NCI-H1417 treated with DMSO at 0.1 percent for 48 hours (cell line): ENCODE results near the gene S100A6.
"Not testable (repeated sequence)": the region's sequence is repeated elsewhere in the genome, so short reads cannot be mapped to it uniquely, and the experiment has no call there.

ENCODE experiments used
- DNase-seq: peaks from one replicate; lab custom pipeline; 2025; lab: John Stamatoyannopoulos, UW

S100A6 gene

GRCh38 chr1:153535242-153536011, at the start of gene S100A6:
Gene S100A6, minus strand, starts transcription at chr1:153535991. Its CDS starts 652 bp downstream, at chr1:153535339.
- DNase-seq = no peak

- DNase-seq = no peak
Observed at GRCh38 chr1:153585006-153585405, 49.2 kb upstream of the S100A6 start.

- DNase-seq = no peak
Observed at GRCh38 chr1:153583976-153584375, 48.2 kb upstream of the S100A6 start.

- not testable (repeated sequence) for DNase-seq
Observed at GRCh38 chr1:153583514-153583913, 47.7 kb upstream of the S100A6 start.

- not testable (repeated sequence) for DNase-seq
Observed at GRCh38 chr1:153582836-153583235, 47.0 kb upstream of the S100A6 start.

GRCh38 chr1:153578936-153579335, 43.1 kb upstream of the S100A6 start:
- no peak for DNase-seq

- DNase-seq = no peak
Observed at GRCh38 chr1:153578490-153578889, 42.7 kb upstream of the S100A6 start.

- no peak for DNase-seq
Observed at GRCh38 chr1:153577624-153578051, 41.8 kb upstream of the S100A6 start.

GRCh38 chr1:153577138-153577537, 41.3 kb upstream of the S100A6 start:
- DNase-seq = no peak

GRCh38 chr1:153575497-153575896, 39.7 kb upstream of the S100A6 start:
- not testable (repeated sequence) for DNase-seq

GRCh38 chr1:153575081-153575491, 39.3 kb upstream of the S100A6 start:
- DNase-seq = not testable (repeated sequence)

GRCh38 chr1:153573351-153573750, 37.6 kb upstream of the S100A6 start:
- DNase-seq = no peak

- DNase-seq = no peak
Observed at GRCh38 chr1:153572569-153573015, 36.8 kb upstream of the S100A6 start.

- no peak for DNase-seq
Observed at GRCh38 chr1:153571706-153572105, 35.9 kb upstream of the S100A6 start.

GRCh38 chr1:153570874-153571273, 35.1 kb upstream of the S100A6 start:
- DNase-seq = no peak

- DNase-seq = no peak
Observed at GRCh38 chr1:153569465-153569864, 33.7 kb upstream of the S100A6 start.

- DNase-seq = peak; percentile 41
Observed at GRCh38 chr1:153568367-153569099, 32.7 kb upstream of the S100A6 start.

- no peak for DNase-seq
Observed at GRCh38 chr1:153567621-153568366, 32.0 kb upstream of the S100A6 start.

GRCh38 chr1:153566414-153567371, 30.9 kb upstream of the S100A6 start:
- no peak for DNase-seq

GRCh38 chr1:153565529-153566374, 30.0 kb upstream of the S100A6 start, which contains the start of gene S100A2:
Gene S100A2, minus strand, starts transcription at chr1:153565844. Its CDS starts 1,967 bp downstream, at chr1:153563877.
- DNase-seq = no peak
